Neuronal stem cell (in vitro differentiated cells): ENCODE results near the gene ADAMTSL1.

Experiments
- DNase-seq: peaks from one replicate; pipeline ENCODE4 v3.0.0-alpha.2; 2013; ENCODE audit warnings: low spot score
- H2AFZ ChIP-seq: one replicate; pipeline ENCODE4 v1.6.1; 2013; ENCODE audit warnings: mild to moderate bottlenecking, low read length, inconsistent platforms
- H2AK5ac ChIP-seq: 2 replicates; pipeline ENCODE4 v1.6.1; 2013; ENCODE audit warnings: low read depth, mild to moderate bottlenecking, inconsistent platforms, low read length, moderate library complexity, mixed read lengths
- H2BK120ac ChIP-seq: 2 replicates; pipeline ENCODE4 v1.6.1; 2013; ENCODE audit warnings: low read depth, mild to moderate bottlenecking, inconsistent platforms, low read length, moderate library complexity, mixed read lengths
- H2BK12ac ChIP-seq: one replicate; pipeline ENCODE4 v1.6.1; 2013; ENCODE audit warnings: low read length, inconsistent platforms
- H2BK15ac ChIP-seq: 2 replicates; pipeline ENCODE4 v1.6.1; 2013; ENCODE audit warnings: mild to moderate bottlenecking, low read length, inconsistent platforms, mixed read lengths
- H2BK5ac ChIP-seq: one replicate; pipeline ENCODE4 v1.6.1; 2013; ENCODE audit warnings: inconsistent platforms, mild to moderate bottlenecking, low read length, moderate library complexity
- H3K14ac ChIP-seq: one replicate; pipeline ENCODE4 v1.6.1; 2013; ENCODE audit warnings: low read length, inconsistent platforms
- H3K18ac ChIP-seq: 2 replicates; pipeline ENCODE4 v1.6.1; 2013; ENCODE audit warnings: low read length, inconsistent platforms
- H3K23ac ChIP-seq: 2 replicates; pipeline ENCODE4 v1.6.1; 2013; ENCODE audit warnings: low read depth, mild to moderate bottlenecking, mixed read lengths, low read length, inconsistent platforms; ENCODE audit not compliant: poor library complexity
- H3K27ac ChIP-seq: replicated peaks from 3 replicates; pipeline ENCODE4 v1.5.1; 2013; ENCODE audit warnings: low read length, inconsistent platforms
- H3K27me3 ChIP-seq, 3 experiments: 2 replicates each; pipeline ENCODE4 v1.6.1; 2013; ENCODE audit warnings: low read length in 3 of 3, mild to moderate bottlenecking in 2 of 3, inconsistent platforms in 1 of 3, low read depth in 1 of 3, mixed read lengths in 1 of 3, moderate library complexity in 1 of 3; ENCODE audit not compliant: control insufficient read depth in 3 of 3, insufficient read depth in 3 of 3
- H3K36me3 ChIP-seq, 2 donors: replicated peaks in 1 of 2; 2 replicates each; pipeline ENCODE4 v1.6.1; 2013; ENCODE audit warnings: low read length in 2 of 2; ENCODE audit not compliant: control insufficient read depth in 2 of 2, insufficient read depth in 2 of 2
- H3K4ac ChIP-seq: 2 replicates; pipeline ENCODE4 v1.6.1; 2013; ENCODE audit warnings: inconsistent platforms, mild to moderate bottlenecking, low read length, moderate library complexity
- H3K4me1 ChIP-seq, 2 donors: 1 replicate in 1 of 2; 2 replicates in 1 of 2; pipeline ENCODE4 v1.6.1; 2013; ENCODE audit warnings: low read length in 2 of 2, low read depth in 1 of 2; ENCODE audit not compliant: control insufficient read depth in 2 of 2, insufficient read depth in 1 of 2
- H3K4me2 ChIP-seq: one replicate; pipeline ENCODE4 v1.6.1; 2013; ENCODE audit warnings: mild to moderate bottlenecking, low read length, inconsistent platforms; ENCODE audit not compliant: insufficient read depth, poor library complexity, severe bottlenecking
- H3K4me3 ChIP-seq, 2 donors: 2 replicates each; pipeline ENCODE4 v1.5.1; 2013; ENCODE audit warnings: low read length in 2 of 2, mild to moderate bottlenecking in 2 of 2, inconsistent platforms in 1 of 2, moderate library complexity in 1 of 2
- H3K79me1 ChIP-seq: one replicate; pipeline ENCODE4 v1.6.1; 2013; ENCODE audit warnings: low read depth, mild to moderate bottlenecking, inconsistent platforms, low read length, moderate library complexity
- H3K9ac ChIP-seq: one replicate; pipeline ENCODE4 v1.6.1; 2013; ENCODE audit warnings: mild to moderate bottlenecking, low read depth, low read length, inconsistent platforms; ENCODE audit not compliant: poor library complexity
- H3K9me3 ChIP-seq, 2 donors: replicated peaks in 1 of 2; 2 replicates each; pipeline versions ENCODE3 to v1.6.1; 2013; ENCODE audit warnings: low read length in 2 of 2, mild to moderate bottlenecking in 2 of 2, inconsistent platforms in 1 of 2, low read depth in 1 of 2, mixed read lengths in 1 of 2, moderate library complexity in 1 of 2; ENCODE audit not compliant: control insufficient read depth in 2 of 2, insufficient read depth in 1 of 2
- H4K8ac ChIP-seq: one replicate; pipeline ENCODE4 v1.6.1; 2013; ENCODE audit warnings: low read depth, mild to moderate bottlenecking, inconsistent platforms, low read length, moderate library complexity
- H4K91ac ChIP-seq: one replicate; pipeline ENCODE4 v1.6.1; 2013; ENCODE audit warnings: low read length, low read depth, mild to moderate bottlenecking, inconsistent platforms; ENCODE audit not compliant: poor library complexity
- WGBS, 2 donors: extraction: QIAGEN DNeasy Blood & Tissue Kit; methylation state at CpG; one replicate each; pipeline ENCODE4 v1.1.7; 2013; ENCODE audit warnings: missing lambda C conversion rate in 2 of 2, mixed read lengths in 1 of 2; ENCODE audit not compliant: insufficient read length in 2 of 2, insufficient replicate concordance in 1 of 2; ENCODE audit errors: extremely low coverage in 2 of 2; 5-methylcytosine and 5-hydroxymethylcytosine counted together

The ADAMTSL1 gene

GRCh38 chr9:18441261-18441660, 32.7 kb upstream of the ADAMTSL1 start:
- Histone ChIP-seq H2AK5ac (no peak overlapping the region), H3K79me1 (no peaks in the 10 kb centered on the region)

GRCh38 chr9:18442629-18443491, 31.1 kb upstream of the ADAMTSL1 start:
- no peak overlapping the region for H3K14ac ChIP-seq
- H3K36me3 ChIP-seq = no peaks in the 10 kb centered on the region
- H2AFZ ChIP-seq = peak overlapping the region; percentile 73
- no peak overlapping the region for H4K91ac ChIP-seq
- no peak overlapping the region for H2BK15ac ChIP-seq
- H3K9me3 ChIP-seq = no peaks in the 10 kb centered on the region
- no peak overlapping the region for H3K4me2 ChIP-seq
- H3K18ac ChIP-seq = no peak overlapping the region
- no peaks in the 10 kb centered on the region for H3K79me1 ChIP-seq
- H3K23ac ChIP-seq = no peak overlapping the region
- no peak overlapping the region for H3K9ac ChIP-seq
- H3K27me3 ChIP-seq = no peaks in the 10 kb centered on the region
- H3K4me3 ChIP-seq = no peak overlapping the region
- H2AK5ac ChIP-seq = no peak overlapping the region
- peaks cover 9 to 12% of the 10 kb centered on the region in 2 donors for H3K4me1 ChIP-seq
- no peak overlapping the region for H3K27ac ChIP-seq
- no peak overlapping the region for H2BK5ac ChIP-seq
- H3K4ac ChIP-seq = no peak overlapping the region
- H4K8ac ChIP-seq = no peak overlapping the region
- DNase-seq = peak; percentile 67
- no peak overlapping the region for H2BK120ac ChIP-seq
- no peak overlapping the region for H2BK12ac ChIP-seq
- no CpG with 5 or more reads among the region's 6 CpGs for WGBS, 2 donors

More at GRCh38 chr9:18441261-18441660, 32.7 kb upstream of the ADAMTSL1 start:
- no peak overlapping the region for H4K8ac ChIP-seq
- no peak overlapping the region for H2BK12ac ChIP-seq
- H3K27me3 ChIP-seq = no peaks in the 10 kb centered on the region
- no peak overlapping the region for H2BK15ac ChIP-seq
- peaks cover 8 to 9% of the 10 kb centered on the region in 2 donors for H3K4me1 ChIP-seq
- no peak overlapping the region for H2BK5ac ChIP-seq
- H3K4ac ChIP-seq = no peak overlapping the region
- H2AFZ ChIP-seq = no peak overlapping the region
- no peak overlapping the region for H3K4me2 ChIP-seq
- DNase-seq = no peak
- no peak overlapping the region for H3K27ac ChIP-seq
- no peak overlapping the region for H2BK120ac ChIP-seq
- no peaks in the 10 kb centered on the region for H3K9me3 ChIP-seq
- H4K91ac ChIP-seq = no peak overlapping the region
- no peak overlapping the region for H3K23ac ChIP-seq
- H3K14ac ChIP-seq = no peak overlapping the region
- WGBS, 2 donors = no CpG with 5 or more reads among the region's 1 CpG
- no peak overlapping the region for H3K9ac ChIP-seq
- no peak overlapping the region for H3K18ac ChIP-seq
- H3K36me3 ChIP-seq = no peaks in the 10 kb centered on the region
- no peak overlapping the region for H3K4me3 ChIP-seq

GRCh38 chr9:18447131-18447530, 26.8 kb upstream of the ADAMTSL1 start:
- H3K79me1 ChIP-seq = no peaks in the 10 kb centered on the region
- no peak overlapping the region for H4K8ac ChIP-seq
- no peak overlapping the region for H2BK120ac ChIP-seq
- no peak overlapping the region for H4K91ac ChIP-seq
- H3K27ac ChIP-seq = no peak overlapping the region
- no peak overlapping the region for H2BK15ac ChIP-seq
- peaks cover 3 to 8% of the 10 kb centered on the region in 2 donors for H3K4me1 ChIP-seq
- H3K4ac ChIP-seq = no peak overlapping the region
- H3K9ac ChIP-seq = no peak overlapping the region
- no peak overlapping the region for H3K4me3 ChIP-seq
- no peak overlapping the region for H2BK5ac ChIP-seq
- peak overlapping the region; percentile 30 for H2AFZ ChIP-seq
- no peak overlapping the region for H3K18ac ChIP-seq
- DNase-seq = no peak
- no peak overlapping the region for H2AK5ac ChIP-seq
- no peaks in the 10 kb centered on the region for H3K36me3 ChIP-seq
- H3K27me3 ChIP-seq = no peaks in the 10 kb centered on the region
- H3K4me2 ChIP-seq = no peak overlapping the region
- WGBS, 2 donors = no CpG with 5 or more reads among the region's 4 CpGs
- H2BK12ac ChIP-seq = no peak overlapping the region
- no peaks in the 10 kb centered on the region for H3K9me3 ChIP-seq
- no peak overlapping the region for H3K14ac ChIP-seq
- H3K23ac ChIP-seq = no peak overlapping the region

GRCh38 chr9:18447541-18447940, 26.4 kb upstream of the ADAMTSL1 start:
- Histone ChIP-seq H3K18ac (no peak overlapping the region), H3K4me2 (no peak overlapping the region), H3K27ac (no peak overlapping the region), H3K4me3 (no peak overlapping the region), H3K36me3 (no peaks in the 10 kb centered on the region), H3K14ac (no peak overlapping the region), H2BK15ac (no peak overlapping the region), H3K23ac (no peak overlapping the region), H2BK5ac (no peak overlapping the region), H2BK12ac (no peak overlapping the region), H2AFZ (peak overlapping the region; percentile 30), H3K9me3 (no peaks in the 10 kb centered on the region), H3K4ac (no peak overlapping the region), H3K79me1 (no peaks in the 10 kb centered on the region), H2AK5ac (no peak overlapping the region), H2BK120ac (no peak overlapping the region), H3K4me1 (peaks cover 0 to 8% of the 10 kb centered on the region in 2 donors), H4K8ac (no peak overlapping the region), H3K27me3 (no peaks in the 10 kb centered on the region), H3K9ac (no peak overlapping the region), H4K91ac (no peak overlapping the region)
- no CpG with 5 or more reads among the region's 3 CpGs for WGBS, 2 donors
- no peak for DNase-seq
